GM23248 (cell line): Measurements from ENCODE around the gene GPRASP1. TPM values are rescaled to one million over a fixed set of nuclear protein-coding genes. Genes with fewer than 3 reads are reported as not detected.
A peak's percentile ranks its signal among the peaks of the same experiment; 100 is the strongest.
"Not testable (repeated sequence)": the region's sequence is repeated elsewhere in the genome, so short reads cannot be mapped to it uniquely, and the experiment has no call there.

Source experiments
- DNase-seq: peaks from one replicate; pipeline ENCODE4 v3.0.0-alpha.2; 2015
- H2AFZ ChIP-seq: fragments of 200-600 bp; sonication (generic); 2 replicates; pipeline ENCODE4 v1.6.1; 2016; ENCODE audit warnings: antibody characterized with exemption
- H3F3A ChIP-seq: fragments of 200-600 bp; sonication (generic); 2 replicates; pipeline ENCODE4 v1.6.1; 2016; ENCODE audit warnings: mild to moderate bottlenecking, antibody characterized with exemption, mixed run types; ENCODE audit not compliant: insufficient read depth
- H3K27ac ChIP-seq: fragments of 200-600 bp; sonication (generic); 2 replicates; pipeline ENCODE4 v1.5.1; 2016; ENCODE audit warnings: mild to moderate bottlenecking
- H3K27me3 ChIP-seq: fragments of 200-600 bp; sonication (generic); replicated peaks from 2 replicates; pipeline ENCODE4 v1.6.1; 2016; ENCODE audit warnings: mild to moderate bottlenecking; ENCODE audit not compliant: insufficient read depth
- H3K36me3 ChIP-seq: fragments of 200-600 bp; sonication (generic); 2 replicates; pipeline ENCODE4 v1.6.1; 2016; ENCODE audit warnings: low read depth, mild to moderate bottlenecking
- H3K4me1 ChIP-seq: fragments of 200-600 bp; sonication (generic); 2 replicates; pipeline ENCODE4 v1.6.1; 2016; ENCODE audit warnings: mild to moderate bottlenecking; ENCODE audit not compliant: insufficient read depth
- H3K4me2 ChIP-seq: fragments of 200-600 bp; sonication (generic); one replicate; pipeline ENCODE4 v1.6.1; 2016; ENCODE audit warnings: mild to moderate bottlenecking; ENCODE audit not compliant: unreplicated experiment
- H3K4me3 ChIP-seq: fragments of 200-600 bp; sonication (generic); 2 replicates; pipeline ENCODE4 v1.5.1; 2016; ENCODE audit warnings: mild to moderate bottlenecking
- H3K79me2 ChIP-seq: fragments of 200-600 bp; sonication (generic); 2 replicates; pipeline ENCODE4 v1.6.1; 2016; ENCODE audit warnings: mild to moderate bottlenecking; ENCODE audit not compliant: insufficient read depth
- H3K9ac ChIP-seq: fragments of 200-600 bp; sonication (generic); 2 replicates; pipeline ENCODE4 v1.6.1; 2016; ENCODE audit warnings: mild to moderate bottlenecking
- H3K9me2 ChIP-seq: fragments of 200-600 bp; sonication (generic); 2 replicates; pipeline ENCODE4 v1.6.1; 2016; ENCODE audit warnings: mixed run types, mild to moderate bottlenecking, moderate library complexity; ENCODE audit not compliant: insufficient read depth
- H3K9me3 ChIP-seq: fragments of 200-600 bp; sonication (generic); one replicate; pipeline ENCODE4 v1.6.1; 2017; ENCODE audit warnings: low read depth
- H4K20me1 ChIP-seq: fragments of 200-600 bp; sonication (generic); 2 replicates; pipeline ENCODE4 v1.6.0; 2016; ENCODE audit not compliant: insufficient read depth
- EZH2 ChIP-seq: fragments of 200-600 bp; sonication (generic); IDR thresholded peaks from 2 replicates; pipeline ENCODE4 v1.6.1; 2018; ENCODE audit warnings: antibody characterized with exemption, mild to moderate bottlenecking; ENCODE audit not compliant: insufficient read depth, poor library complexity, severe bottlenecking
- EZH2phosphoT487 ChIP-seq: fragments of 200-600 bp; sonication (generic); IDR thresholded peaks from 2 replicates; pipeline ENCODE4 v1.6.1; 2018; ENCODE audit warnings: antibody characterized with exemption, moderate library complexity, mild to moderate bottlenecking, low read depth; ENCODE audit not compliant: insufficient read depth
- WGBS, 2 experiments: methylation state at CpG; one replicate each; pipeline ENCODE4 v1.1.6; 2015 to 2017; ENCODE audit warnings: low lambda C conversion rate in 2 of 2, low coverage in 1 of 2; ENCODE audit errors: missing lambda C conversion rate in 2 of 2; 5-methylcytosine and 5-hydroxymethylcytosine counted together
- in situ Hi-C: fragments of 300-500 bp; cut with MboI; formaldehyde crosslinking; loops from 2 replicates; pipeline ENCODE4 v1.15.0; 2020
- polyA plus RNA-seq: library from polyadenylated mRNA; unstranded; fragments of >200 nt; fragmentation: Nextera tagmentation; extraction: Ambion mirVana; gene quantifications from 2 replicates; pipeline ENCODE4 v1.2.1, GENCODE V29; 2016
- total RNA-seq: library from RNA; depleted of rRNA; stranded (reverse); fragments of >200 nt; shearing (Covaris generic); gene quantifications from 2 replicates; pipeline ENCODE4 v1.2.3, GENCODE V29; 2014

The GPRASP1 gene
- total and polyA plus RNA-seq, 2 experiments from 2014 or later: 0.45 to 0.54 TPM

GRCh38 chrX:102654696-102655095 is 3.4 kb downstream of the GPRASP1 start:
- Histone ChIP-seq H3K36me3 (no peaks in the 10 kb centered on the region), H3K9ac (no peak overlapping the region), H3K9me3 (no peaks in the 10 kb centered on the region), H3K27ac (no peak overlapping the region), H3K27me3 (no peaks in the 10 kb centered on the region), H3K4me2 (no peak overlapping the region), H3F3A (no peaks in the 10 kb centered on the region), H3K79me2 (no peaks in the 10 kb centered on the region), H4K20me1 (no peaks in the 10 kb centered on the region), H3K4me1 (no peaks in the 10 kb centered on the region), H2AFZ (no peak overlapping the region), H3K9me2 (no peaks in the 10 kb centered on the region), H3K4me3 (no peak overlapping the region)
- TF ChIP-seq EZH2phosphoT487: no peak
- no peak for TF ChIP-seq EZH2
- in situ Hi-C loops: no loop called here
- DNase-seq: no peak
- WGBS, 2 experiments: 98 to 100% methylated on average over 2 of the region's 2 CpGs

GRCh38 chrX:102658556-102658955 is 7.3 kb downstream of the GPRASP1 start:
- no peaks in the 10 kb centered on the region for H3K79me2 ChIP-seq
- H2AFZ ChIP-seq: no peak overlapping the region
- no peak overlapping the region for H3K27ac ChIP-seq
- no peak overlapping the region for H3K9ac ChIP-seq
- no peaks in the 10 kb centered on the region for H3F3A ChIP-seq
- H4K20me1 ChIP-seq: no peaks in the 10 kb centered on the region
- no peaks in the 10 kb centered on the region for H3K9me2 ChIP-seq
- in situ Hi-C loops: no loop called here
- no peaks in the 10 kb centered on the region for H3K36me3 ChIP-seq
- TF ChIP-seq EZH2 (no peak), EZH2phosphoT487 (no peak)
- DNase-seq: peak; percentile 8
- no peak overlapping the region for H3K4me2 ChIP-seq
- H3K4me3 ChIP-seq: no peak overlapping the region
- WGBS, 2 experiments: 89 to 100% methylated on average over 2 of the region's 2 CpGs
- H3K4me1 ChIP-seq: no peaks in the 10 kb centered on the region
- no peaks in the 10 kb centered on the region for H3K27me3 ChIP-seq
- H3K9me3 ChIP-seq: no peaks in the 10 kb centered on the region

GRCh38 chrX:102659790-102660757 is 8.8 kb downstream of the GPRASP1 start:
- WGBS, 2 experiments: 6% methylated on average over 18 to 27 of the region's 27 CpGs

GRCh38 chrX:102663820-102664219 is 12.5 kb downstream of the GPRASP1 start:
- WGBS, 2 experiments: 94 to 99% methylated on average over 4 of the region's 4 CpGs
- DNase-seq, in situ Hi-C loops, H3K9me2 ChIP-seq, H3K27me3 ChIP-seq, H3K4me3 ChIP-seq, H3K79me2 ChIP-seq, H2AFZ ChIP-seq, H4K20me1 ChIP-seq, H3K27ac ChIP-seq, H3K4me2 ChIP-seq, H3K9ac ChIP-seq, H3F3A ChIP-seq, H3K36me3 ChIP-seq, H3K9me3 ChIP-seq, H3K4me1 ChIP-seq: not testable (repeated sequence)

More at GRCh38 chrX:102659790-102660757, 8.8 kb downstream of the GPRASP1 start:
- DNase-seq: peak; percentile 81
- in situ Hi-C loops: no loop called here
- Histone ChIP-seq H2AFZ (peak overlapping the region; percentile 94), H3F3A (no peaks in the 10 kb centered on the region), H3K4me2 (peak overlapping the region; percentile 91), H3K36me3 (no peaks in the 10 kb centered on the region), H3K27ac (0 out of 2 replicates have a peak overlapping the region, but pooled peaks have one; percentile 33), H3K27me3 (no peaks in the 10 kb centered on the region), H3K9ac (peak overlapping the region; percentile 88), H3K79me2 (no peaks in the 10 kb centered on the region), H3K9me2 (no peaks in the 10 kb centered on the region), H3K9me3 (no peaks in the 10 kb centered on the region), H4K20me1 (no peaks in the 10 kb centered on the region), H3K4me3 (peak overlapping the region; percentile 83), H3K4me1 (no peaks in the 10 kb centered on the region)
- TF ChIP-seq EZH2phosphoT487: no peak
- TF ChIP-seq EZH2: no peak

GRCh38 chrX:102667034-102667433 is 15.8 kb downstream of the GPRASP1 start:
- H3K4me3 ChIP-seq, H3K79me2 ChIP-seq, H2AFZ ChIP-seq, H4K20me1 ChIP-seq, H3K9me3 ChIP-seq, H3K36me3 ChIP-seq, H3K27me3 ChIP-seq, H3F3A ChIP-seq, H3K27ac ChIP-seq, H3K9ac ChIP-seq, H3K4me2 ChIP-seq, DNase-seq, H3K9me2 ChIP-seq, H3K4me1 ChIP-seq, in situ Hi-C loops: not testable (repeated sequence)
- WGBS, 2 experiments: 90 to 95% methylated on average over 1 of the region's 1 CpG
